H1 (cell line): ENCODE measurements around the gene TRIP13. TPM values are rescaled to one million over a fixed set of nuclear protein-coding genes. Genes with fewer than 3 reads are reported as not detected.

Source experiments
- TAF7 ChIP-seq: optimal IDR thresholded peaks from 2 replicates; pipeline ENCODE3; 2011; ENCODE audit warnings: low read depth, mild to moderate bottlenecking, inconsistent platforms, low read length, moderate library complexity, borderline replicate concordance
- polyA plus RNA-seq, 7 experiments: library from polyadenylated mRNA; depleted of rRNA in 3 of 7; stranded (reverse) in 5 of 7; unstranded in 2 of 7; fragments of >200 nt in 5 of 7; fragments of 200-250 nt in 2 of 7; gene quantifications; 1 replicate in 5 of 7; 2 replicates in 1 of 7; 4 replicates in 1 of 7; pipeline versions ENCODE4 v1.2.1 to v1.2.3, GENCODE V29; 2011 to 2013; ENCODE audit warnings: missing spikeins in 2 of 7, mixed read lengths in 2 of 7
- total RNA-seq: library from RNA; stranded (reverse); fragmentation: NEBNext Ultra II Directional; extraction: Animal tissue kit (Norgen Biotek cat#: 25700); gene quantifications from 2 replicates; pipeline ENCODE4 v1.2.1, GENCODE V29; 2021

TRIP13 gene
- total and polyA plus RNA-seq, 2 of the 8 experiments (the other 6 are each of a cell fraction or from before 2014, with no cell fraction given) = 20.0 to 39.2 TPM

DNA sequence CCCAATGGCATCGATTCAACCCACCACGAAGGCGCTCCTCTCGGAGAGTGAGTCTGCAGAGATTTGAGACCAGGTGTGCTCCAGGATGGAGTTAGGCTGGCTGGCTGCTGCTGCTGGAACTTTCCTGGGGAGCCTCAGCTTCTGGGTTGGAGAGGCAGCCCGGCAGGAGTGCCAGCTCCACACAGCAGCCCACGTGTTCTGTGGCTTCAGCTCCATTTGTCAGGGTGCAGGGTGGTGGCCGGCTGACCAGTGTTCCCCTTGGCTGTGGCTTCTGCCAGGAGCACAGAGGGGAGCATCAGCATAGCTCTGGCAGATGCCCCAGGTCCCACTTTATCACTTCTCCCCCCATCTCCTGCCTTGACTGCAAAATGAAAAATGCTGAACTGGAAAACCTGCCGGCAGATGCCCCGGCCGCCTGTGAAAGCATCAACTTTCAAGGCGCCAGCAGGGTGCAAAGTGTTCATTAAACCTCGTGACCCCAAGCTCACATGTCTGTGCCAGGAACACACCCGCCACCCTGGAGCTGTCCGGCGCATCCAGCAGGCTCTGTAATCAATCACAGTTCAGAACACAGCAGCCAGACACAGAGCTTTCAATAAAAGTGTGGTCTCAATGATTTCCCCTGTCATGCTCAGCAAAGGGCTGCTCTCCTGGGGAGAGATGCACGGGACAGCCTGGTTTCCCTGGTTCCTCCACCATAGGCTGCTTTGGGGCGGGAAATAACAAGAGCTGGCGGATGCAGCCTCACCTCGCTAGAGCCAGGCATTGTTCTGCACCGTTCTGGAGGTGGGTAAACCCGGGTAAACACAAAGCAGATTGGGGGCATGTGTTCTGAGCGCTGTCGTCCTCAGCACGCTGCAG is 53.2 kb downstream of the TRIP13 start (continued):
- TF ChIP-seq TAF7 = no peak
